NCI-H446 (cell line): ENCODE data around the gene MCF2.

Experiments used
- DNase-seq, 2 experiments: peaks; one replicate each; lab custom pipeline; 2025; lab: John Stamatoyannopoulos, UW

Gene MCF2

GRCh38 chrX:139585613-139586012 is 122.4 kb downstream of the MCF2 start:
- no peak for DNase-seq

GRCh38 chrX:139581068-139581467 is 126.9 kb downstream of the MCF2 start:
- no peak for DNase-seq

GRCh38 chrX:139566981-139567380 is 141.0 kb downstream of the MCF2 start:
- no peak for DNase-seq

GRCh38 chrX:139563251-139563650 is 144.7 kb downstream of the MCF2 start:
- no peak for DNase-seq

- no peak for DNase-seq
These were observed 147.7 kb downstream of the MCF2 start for GRCh38 chrX:139560221-139560620.

GRCh38 chrX:139559383-139560042 is 148.5 kb downstream of the MCF2 start:
- DNase-seq, result peak; percentile 4 to 42

- no peak for DNase-seq
These were observed 152.8 kb downstream of the MCF2 start for GRCh38 chrX:139554991-139555675.

- DNase-seq, result no peak
These were observed 153.6 kb downstream of the MCF2 start for GRCh38 chrX:139554376-139554775.

- no peak for DNase-seq
These were observed 163.4 kb downstream of the MCF2 start for GRCh38 chrX:139544591-139544990.

- DNase-seq, result no peak
These were observed 164.0 kb downstream of the MCF2 start for GRCh38 chrX:139543920-139544319.

GRCh38 chrX:139542652-139543051 is 165.3 kb downstream of the MCF2 start:
- no peak for DNase-seq

GRCh38 chrX:139538907-139539790 is 168.8 kb downstream of the MCF2 start:
- no peak for DNase-seq

GRCh38 chrX:139533444-139533843 is 174.5 kb downstream of the MCF2 start:
- no peak for DNase-seq

- no peak for DNase-seq
These were observed 175.1 kb downstream of the MCF2 start for GRCh38 chrX:139532834-139533233.
